K562 (cell line): ENCODE results near the gene PA2G4. TPM values are rescaled to one million over a fixed set of nuclear protein-coding genes. Genes with fewer than 3 reads are reported as not detected.

Source experiments
- ATAC-seq: fragments of 200-7000 bp; cut with Tn5 transposase; 3 replicates; pipeline ENCODE4 v1.9.1; 2020; ENCODE audit warnings: moderate library complexity
- BruUV-seq: library from RNA; stranded (reverse); fragments of 400-500 nt; replicated peaks from 2 replicates; lab custom pipeline; 2021; lab: Mats Ljungman, UMichigan
- CTCF ChIA-PET: fragments of 300-600 bp; formaldehyde crosslinking; extraction: SDS; loops from one replicate; lab custom pipeline; 2021; ENCODE audit warnings: low intra/inter-chr PET ratio; lab: Yijun Ruan, JAX
- POLR2A ChIA-PET: fragments of 300-600, 350-650 bp; sonication (Branson Sonifier 250); formaldehyde crosslinking; extraction: SDS; loops from one replicate; lab custom pipeline; 2021; ENCODE audit warnings: antibody characterized with exemption, inconsistent platforms; lab: Yijun Ruan, JAX
- DNase-seq, 4 experiments: peaks; one replicate each; pipeline versions ENCODE4 v3.0.0 to v3.0.0-alpha.2; 2011 to 2018; ENCODE audit warnings: low spot score in 3 of 4, mixed read lengths in 3 of 4; ENCODE audit errors: extremely low read depth in 1 of 4
- FAIRE-seq: peaks from 2 replicates; lab custom pipeline; 2011; peaks lifted over from hg19 to GRCh38; lab: Jason Lieb, UNC
- H2AFZ ChIP-seq: 2 replicates; pipeline ENCODE4 v1.6.0; 2011; ENCODE audit warnings: low read depth, low read length, control low read depth, inconsistent platforms
- H3K27ac ChIP-seq: fragments of 200-600 bp; 3 replicates; pipeline ENCODE4 v1.8.0; 2011; ENCODE audit warnings: low read depth, mild to moderate bottlenecking, control low read depth, inconsistent platforms, low read length, moderate library complexity, mixed read lengths; ENCODE audit errors: extremely low read depth
- H3K27me3 ChIP-seq, 2 experiments: fragments of 300-600 bp in 1 of 2; 2 replicates in 1 of 2; 3 replicates in 1 of 2; pipeline versions ENCODE4 v1.6.0 to v1.8.0; 2011; ENCODE audit warnings: inconsistent platforms in 2 of 2, low read length in 2 of 2, mild to moderate bottlenecking in 1 of 2, mixed read lengths in 1 of 2, moderate library complexity in 1 of 2; ENCODE audit not compliant: control insufficient read depth in 2 of 2, insufficient read depth in 2 of 2
- H3K36me3 ChIP-seq: fragments of 300-600 bp; 3 replicates; pipeline ENCODE4 v1.8.0; 2011; ENCODE audit warnings: mild to moderate bottlenecking, low read length, inconsistent platforms; ENCODE audit not compliant: control insufficient read depth, insufficient read depth
- H3K4me1 ChIP-seq, 2 experiments: fragments of 200-600 bp in 1 of 2; replicated peaks in 1 of 2; 2 replicates in 1 of 2; 3 replicates in 1 of 2; pipeline versions ENCODE4 v1.5.1 to v1.8.0; 2011; ENCODE audit warnings: inconsistent platforms in 2 of 2, low read length in 2 of 2, mild to moderate bottlenecking in 1 of 2, mixed read lengths in 1 of 2, moderate library complexity in 1 of 2; ENCODE audit not compliant: control insufficient read depth in 2 of 2, insufficient read depth in 2 of 2
- H3K4me2 ChIP-seq: 2 replicates; pipeline ENCODE4 v1.6.1; 2011; ENCODE audit warnings: low read length, control low read depth, inconsistent platforms, mixed read lengths; ENCODE audit not compliant: insufficient read depth
- H3K4me3 ChIP-seq: fragments of 200-600 bp; sonication (generic), shearing (Covaris generic); 2 replicates; pipeline ENCODE4 v1.5.1; 2016; ENCODE audit warnings: control low read depth, inconsistent platforms
- H3K79me2 ChIP-seq: fragments of 200-600 bp; 3 replicates; pipeline ENCODE4 v1.8.0; 2011; ENCODE audit warnings: low read length, inconsistent platforms; ENCODE audit not compliant: control insufficient read depth, insufficient read depth
- H3K9ac ChIP-seq, 2 experiments: 2 replicates each; pipeline versions ENCODE4 v1.6.0 to v1.6.1; 2011; ENCODE audit warnings: low read depth in 2 of 2, low read length in 2 of 2, control low read depth in 1 of 2, inconsistent platforms in 1 of 2, mild to moderate bottlenecking in 1 of 2, mixed read lengths in 1 of 2; ENCODE audit not compliant: insufficient read depth in 1 of 2
- H3K9me1 ChIP-seq: one replicate; pipeline ENCODE4 v1.6.0; 2011; ENCODE audit warnings: inconsistent platforms, mild to moderate bottlenecking, low read length, moderate library complexity; ENCODE audit not compliant: control insufficient read depth, insufficient read depth
- H3K9me3 ChIP-seq: replicated peaks from 2 replicates; pipeline ENCODE4 v1.5.1; 2011; ENCODE audit warnings: low read depth, low read length, inconsistent platforms; ENCODE audit not compliant: control insufficient read depth, insufficient read depth
- H4K20me1 ChIP-seq: replicated peaks from 2 replicates; pipeline ENCODE4 v1.6.1; 2011; ENCODE audit warnings: low read length, inconsistent platforms, mixed read lengths; ENCODE audit not compliant: control insufficient read depth, insufficient read depth
- BRD9 ChIP-seq: fragments of 450-650 bp; IDR thresholded peaks from 2 replicates; pipeline ENCODE4 v1.6.1; 2018; ENCODE audit warnings: low read depth; ENCODE audit not compliant: partially characterized antibody
- CGGBP1 ChIP-seq: fragments of 250-450 bp; sonication (Bioruptor Pico); IDR thresholded peaks from 2 replicates; pipeline ENCODE4 v1.9.0; 2021; ENCODE audit warnings: mild to moderate bottlenecking
- SMARCA5 ChIP-seq: fragments of 450-650 bp; IDR thresholded peaks from 2 replicates; pipeline ENCODE4 v1.6.1; 2016
- SMARCB1 ChIP-seq: IDR thresholded peaks from 2 replicates; pipeline ENCODE4 v1.6.1; 2011; ENCODE audit warnings: improper control_type of control experiment, low read depth; ENCODE audit not compliant: insufficient read length
- WGBS: fragments of 100-300 bp; shearing (Covaris generic); methylation state at CpG from one replicate; pipeline ENCODE4 v1.1.6; 2016; ENCODE audit warnings: low coverage, mixed read lengths; ENCODE audit not compliant: insufficient coverage; ENCODE audit errors: missing lambda C conversion rate; 5-methylcytosine and 5-hydroxymethylcytosine counted together
- in situ Hi-C: fragments of 300-500 bp; cut with MboI; formaldehyde crosslinking; loops from 4 replicates; pipeline ENCODE4 v1.15.0; 2018; ENCODE audit warnings: inconsistent platforms, mixed read lengths
- intact Hi-C: fragments of 100-400 bp; cut with micrococcal nuclease; formaldehyde crosslinking; loops from 2 replicates; pipeline ENCODE4 v1.14.2; 2022
- polyA plus RNA-seq, 8 experiments: library from polyadenylated mRNA; depleted of rRNA in 4 of 8; stranded (reverse) in 5 of 8; unstranded in 3 of 8; fragments of >200 nt; fragmentation: Nextera tagmentation in 2 of 8; fragmentation: Illumina TruSeq in 1 of 8; extraction: Ambion mirVana in 2 of 8; extraction: Trizol in 1 of 8; gene quantifications; 2 replicates each; pipeline versions ENCODE4 v1.2.1 to v1.2.3, GENCODE V29; 2011 to 2014; ENCODE audit warnings: inconsistent platforms in 1 of 8, missing spikeins in 1 of 8
- total RNA-seq, 7 experiments: library from RNA; depleted of rRNA in 6 of 7; stranded (reverse); fragments of >200 nt in 6 of 7; fragmentation: Illumina TruSeq in 2 of 7; extraction: Trizol in 2 of 7; gene quantifications; 2 replicates each; pipeline versions ENCODE4 v1.2.1 to v1.2.3, GENCODE V29; 2011 to 2021; ENCODE audit warnings: low replicate concordance in 1 of 7
- TF ChIP-seq, protein P1 (sequence below): sonication (generic); formaldehyde crosslinking; IDR thresholded peaks from 2 replicates; pipeline ENCODE4 v1.8.0; 2022; ENCODE audit warnings: mild to moderate bottlenecking, missing genetic modification reagents

Gene PA2G4
- total and polyA plus RNA-seq, 9 of the 15 experiments (the other 6 are each of a cell fraction or from before 2014, with no cell fraction given), result 230 to 925 (median 638) TPM

DNA sequence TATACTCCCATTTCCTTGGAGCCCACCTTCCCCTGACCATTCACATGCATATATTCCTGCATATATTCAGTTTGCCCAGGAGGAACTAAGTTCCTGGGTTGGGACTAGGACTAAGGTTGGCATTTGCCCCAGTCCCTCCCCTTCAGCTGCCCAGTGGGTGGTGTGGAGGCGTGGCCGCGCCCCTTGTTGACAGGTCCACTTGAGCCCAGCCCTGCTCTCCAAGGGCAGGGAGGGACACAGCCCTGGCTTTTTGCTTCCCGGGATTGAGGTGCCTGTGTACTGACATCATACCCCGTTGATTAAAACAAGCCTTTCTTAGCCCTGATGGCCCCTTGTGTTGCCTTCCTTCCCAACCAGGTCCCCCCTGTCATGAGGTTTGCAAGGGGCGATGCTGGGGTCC, 17.1 kb upstream of the PA2G4 start:
- TF ChIP-seq CGGBP1 (CRISPR knock-in tag), result no peak
- no peak for TF ChIP-seq SMARCB1
- no peak for TF ChIP-seq BRD9
- no peak for TF ChIP-seq SMARCA5
- TF ChIP-seq, protein P1, sequence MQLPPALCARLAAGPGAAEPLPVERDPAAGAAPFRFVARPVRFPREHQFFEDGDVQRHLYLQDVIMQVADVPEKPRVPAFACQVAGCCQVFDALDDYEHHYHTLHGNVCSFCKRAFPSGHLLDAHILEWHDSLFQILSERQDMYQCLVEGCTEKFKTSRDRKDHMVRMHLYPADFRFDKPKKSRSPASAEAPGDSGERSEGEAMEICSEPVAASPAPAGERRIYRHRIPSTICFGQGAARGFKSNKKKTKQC (CRISPR knock-in tag), result no peak
- H3K27me3 ChIP-seq, result no peaks in the 10 kb centered on the region; a peak in 1 of 5 replicates

More for the DNA sequence above, 17.1 kb upstream of the PA2G4 start:
- BruUV-seq, result no TSS peak
- CTCF ChIA-PET, result no interaction called here
- Histone ChIP-seq H3K4me2 (no peak overlapping the region), H3K9ac (peak overlapping the region in 1 of 2 experiments; percentile 68; a peak in 2 of 4 replicates), H3K79me2 (no peaks in the 10 kb centered on the region), H3K4me3 (no peak overlapping the region), H2AFZ (no peak overlapping the region), H3K9me1 (no peaks in the 10 kb centered on the region), H3K36me3 (no peaks in the 10 kb centered on the region), H3K27ac (no peak overlapping the region), H3K4me1 (peaks cover 21 to 23% of the 10 kb centered on the region in 2 experiments), H4K20me1 (no peaks in the 10 kb centered on the region), H3K9me3 (no peaks in the 10 kb centered on the region)
- POLR2A ChIA-PET, result interaction anchor here (0.6 to 1.1 kb wide), 2 partner anchors 17 to 124 kb away, joined by 3 read pairs; partner anchors contain the start of gene PA2G4
- FAIRE-seq (no peak), DNase-seq (peak in 1 of 4 experiments; percentile 6), ATAC-seq (no peak)
- intact Hi-C loops (no loop called here), in situ Hi-C loops (no loop called here)
- 72% methylated on average over 6 of the region's 6 CpGs for WGBS
